H1 (cell line): ENCODE measurements around the gene TNS1.

ENCODE experiments used
- CEBPB ChIP-seq: IDR thresholded peaks from 2 replicates; pipeline ENCODE4 v1.6.1; 2012; ENCODE audit warnings: low read depth, low read length
- CHD2 ChIP-seq: IDR thresholded peaks from 2 replicates; pipeline ENCODE4 v1.6.1; 2012; ENCODE audit warnings: low read length, improper control_type of control experiment
- CREB1 ChIP-seq: IDR thresholded peaks from 2 replicates; pipeline ENCODE4 v1.6.1; 2012; ENCODE audit warnings: inconsistent platforms
- CTCF ChIP-seq, 3 experiments: IDR thresholded peaks; 1 replicate in 2 of 3; 2 replicates in 1 of 3; pipeline versions ENCODE4 v1.5.1 to v1.6.1; 2011; ENCODE audit warnings: low read length in 3 of 3, mild to moderate bottlenecking in 3 of 3, inconsistent platforms in 2 of 3, low read depth in 1 of 3, moderate library complexity in 1 of 3; ENCODE audit not compliant: insufficient read depth in 1 of 3; ENCODE audit errors: control extremely low read depth in 1 of 3
- E2F6 ChIP-seq: IDR thresholded peaks from 2 replicates; pipeline ENCODE4 v1.6.1; 2012; ENCODE audit warnings: inconsistent platforms
- GTF2F1 ChIP-seq: IDR thresholded peaks from 2 replicates; pipeline ENCODE4 v1.6.1; 2012; ENCODE audit warnings: low read depth, low read length, improper control_type of control experiment, borderline replicate concordance
- KDM1A ChIP-seq: fragments of 200-600, 300-600 bp; sonication (generic); IDR thresholded peaks from 2 replicates; pipeline ENCODE4 v1.7.1; 2016; ENCODE audit warnings: mild to moderate bottlenecking, low read length, borderline replicate concordance
- MAX ChIP-seq: IDR thresholded peaks from 2 replicates; pipeline ENCODE4 v1.6.1; 2012; ENCODE audit warnings: inconsistent platforms
- POLR2AphosphoS5 ChIP-seq: IDR thresholded peaks from 2 replicates; pipeline ENCODE4 v1.6.1; 2011; ENCODE audit warnings: low read depth, low read length
- YY1 ChIP-seq: IDR thresholded peaks from 2 replicates; pipeline ENCODE4 v1.6.1; 2011; ENCODE audit warnings: low read depth, mild to moderate bottlenecking, low read length
- ZNF274 ChIP-seq: IDR thresholded peaks from 2 replicates; pipeline ENCODE4 v1.7.0; 2012; ENCODE audit warnings: low read length, borderline replicate concordance; ENCODE audit errors: extremely low read depth

- TF ChIP-seq POLR2AphosphoS5 (no peak), CEBPB (no peak), KDM1A (no peak), CTCF (IDR thresholded peaks at IDR 0.05; ENCODE audit: control extremely low read depth in 1 of 3, insufficient read depth in 1 of 3, low read depth in 1 of 3, low read length in 3 of 3) (no peak), CREB1 (no peak), CHD2 (no peak), ZNF274 (no peak), YY1 (no peak), E2F6 (no peak), MAX (no peak), GTF2F1 (no peak)
Observed at GRCh38 chr2:218027426-218028188, 24.8 kb upstream of the TNS1 start.
